GM21381 (cell line): ENCODE results near the gene MAPK8.
"Not testable (repeated sequence)": the region's sequence is repeated elsewhere in the genome, so short reads cannot be mapped to it uniquely, and the experiment has no call there.

Source experiments
- ATAC-seq: cut with Tn5 transposase; IDR thresholded peaks from one replicate; pipeline ENCODE4 v1.9.1; 2021; ENCODE audit warnings: mild to moderate bottlenecking, moderate library complexity; ENCODE audit not compliant: unreplicated experiment

MAPK8 gene

GRCh38 chr10:48414778-48415177 is 108.3 kb downstream of the MAPK8 start:
- no peak for ATAC-seq

GRCh38 chr10:48416584-48417232 is 110.2 kb downstream of the MAPK8 start:
- no peak for ATAC-seq

- no peak for ATAC-seq
Measured at GRCh38 chr10:48417374-48417773, 110.9 kb downstream of the MAPK8 start.

- ATAC-seq: no peak
Measured at GRCh38 chr10:48418189-48418788, 111.8 kb downstream of the MAPK8 start.

GRCh38 chr10:48419714-48420113 is 113.2 kb downstream of the MAPK8 start:
- ATAC-seq: no peak

- not testable (repeated sequence) for ATAC-seq
Measured at GRCh38 chr10:48421862-48422261, 115.4 kb downstream of the MAPK8 start.

- no peak for ATAC-seq
Measured at GRCh38 chr10:48423884-48424283, 117.4 kb downstream of the MAPK8 start.

- ATAC-seq: no peak
Measured at GRCh38 chr10:48428896-48429295, 122.4 kb downstream of the MAPK8 start.

- no peak for ATAC-seq
Measured at GRCh38 chr10:48429309-48429708, 122.8 kb downstream of the MAPK8 start.

GRCh38 chr10:48430402-48430993 is 124.0 kb downstream of the MAPK8 start:
- no peak for ATAC-seq

- ATAC-seq: no peak
Measured at GRCh38 chr10:48431871-48432270, 125.4 kb downstream of the MAPK8 start.

GRCh38 chr10:48437546-48437945 is 131.1 kb downstream of the MAPK8 start:
- ATAC-seq: no peak

GRCh38 chr10:48439031-48439430 is 132.6 kb downstream of the MAPK8 start:
- no peak for ATAC-seq

- no peak for ATAC-seq
Measured at GRCh38 chr10:48439581-48440041, 133.1 kb downstream of the MAPK8 start.

- ATAC-seq: no peak
Measured at GRCh38 chr10:48440771-48441170, 134.3 kb downstream of the MAPK8 start.

- ATAC-seq: no peak
Measured at GRCh38 chr10:48442090-48442808, 135.8 kb downstream of the MAPK8 start.

GRCh38 chr10:48442809-48443177 is 136.3 kb downstream of the MAPK8 start:
- ATAC-seq: no peak

GRCh38 chr10:48444266-48444665 is 137.8 kb downstream of the MAPK8 start:
- no peak for ATAC-seq

- ATAC-seq: no peak
Measured at GRCh38 chr10:48444861-48445841, 138.7 kb downstream of the MAPK8 start.

- ATAC-seq: no peak
Measured at GRCh38 chr10:48445932-48446331, 139.5 kb downstream of the MAPK8 start.

GRCh38 chr10:48446785-48447184 is 140.3 kb downstream of the MAPK8 start:
- ATAC-seq: no peak
